ENCODE measurements around the gene GPANK1.

GRCh38 chr6:31681135-31681671 is 16.4 kb upstream of the GPANK1 start:
- TF ChIP-seq CTCF (IDR thresholded peaks at IDR 0.05) (no peak), ZFX (IDR thresholded peaks at IDR 0.05; ENCODE audit: borderline replicate concordance) (no peak)

Data from 22Rv1 (cell line).